GM23338 (cell line): ENCODE measurements around the gene MYH14. TPM values are rescaled to one million over a fixed set of nuclear protein-coding genes. Genes with fewer than 3 reads are reported as not detected.

Experiments used
- ATAC-seq: fragments of 200-7000 bp; cut with Tn5 transposase; 3 replicates; pipeline ENCODE4 v1.9.1; 2020
- DNase-seq: peaks from one replicate; pipeline ENCODE4 v3.0.0-alpha.2; 2015; ENCODE audit warnings: low spot score
- H2AFZ ChIP-seq: fragments of 200-600 bp; sonication (generic); 2 replicates; pipeline ENCODE4 v1.8.0; 2016; ENCODE audit warnings: antibody characterized with exemption, mild to moderate bottlenecking, moderate library complexity
- H3F3A ChIP-seq: fragments of 200-600 bp; sonication (generic); replicated peaks from 2 replicates; pipeline ENCODE4 v1.8.0; 2017; ENCODE audit warnings: antibody characterized with exemption, mixed run types, low read depth
- H3K27ac ChIP-seq: fragments of 200-600 bp; sonication (generic); 2 replicates; pipeline ENCODE4 v1.6.1; 2016; ENCODE audit warnings: low read depth
- H3K27me3 ChIP-seq: fragments of 200-600 bp; sonication (generic); 2 replicates; pipeline ENCODE4 v1.8.0; 2016; ENCODE audit warnings: mild to moderate bottlenecking, mixed run types, moderate library complexity; ENCODE audit not compliant: insufficient read depth
- H3K36me3 ChIP-seq: fragments of 200-600 bp; sonication (generic); 2 replicates; pipeline ENCODE4 v1.8.0; 2016; ENCODE audit warnings: mild to moderate bottlenecking; ENCODE audit not compliant: insufficient read depth
- H3K4me1 ChIP-seq: fragments of 200-600 bp; sonication (generic); 2 replicates; pipeline ENCODE4 v1.8.0; 2016; ENCODE audit warnings: mild to moderate bottlenecking, moderate library complexity; ENCODE audit not compliant: insufficient read depth
- H3K4me2 ChIP-seq: fragments of 200-600 bp; sonication (generic); 2 replicates; pipeline ENCODE4 v1.7.1; 2017; ENCODE audit warnings: mixed run types
- H3K4me3 ChIP-seq: fragments of 200-600 bp; sonication (generic); 2 replicates; pipeline ENCODE4 v1.6.1; 2016; ENCODE audit warnings: mixed run types
- H3K79me2 ChIP-seq: fragments of 200-600 bp; sonication (generic); replicated peaks from 2 replicates; pipeline ENCODE4 v1.8.0; 2017; ENCODE audit warnings: mild to moderate bottlenecking; ENCODE audit not compliant: insufficient read depth
- H3K9me2 ChIP-seq: fragments of 200-600 bp; sonication (generic); 2 replicates; pipeline ENCODE4 v1.8.0; 2017; ENCODE audit not compliant: insufficient read depth
- H4K20me1 ChIP-seq: fragments of 200-600 bp; sonication (generic); replicated peaks from 2 replicates; pipeline ENCODE4 v1.8.0; 2017; ENCODE audit warnings: mild to moderate bottlenecking; ENCODE audit not compliant: insufficient read depth
- H3K27ac Mint-ChIP-seq: 2 replicates; pipeline ENCODE4 v1.8.0; 2020; ENCODE audit warnings: inconsistent platforms, mild to moderate bottlenecking, moderate library complexity, mixed read lengths
- H3K27me3 Mint-ChIP-seq: 3 replicates; pipeline ENCODE4 v1.8.0; 2022; ENCODE audit warnings: low read depth, mild to moderate bottlenecking, moderate library complexity, mixed read lengths, inconsistent platforms; ENCODE audit not compliant: insufficient read depth, poor library complexity
- H3K36me3 Mint-ChIP-seq: 3 replicates; pipeline ENCODE4 v1.8.0; 2021; ENCODE audit warnings: low read depth, mild to moderate bottlenecking, inconsistent platforms, moderate library complexity, mixed read lengths
- H3K4me1 Mint-ChIP-seq: 3 replicates; pipeline ENCODE4 v1.8.0; 2020; ENCODE audit warnings: mild to moderate bottlenecking, inconsistent platforms, mixed read lengths
- H3K4me3 Mint-ChIP-seq: 3 replicates; pipeline ENCODE4 v1.8.0; 2021; ENCODE audit warnings: moderate library complexity, mild to moderate bottlenecking, inconsistent platforms, mixed read lengths
- H3K9me3 Mint-ChIP-seq: 3 replicates; pipeline ENCODE4 v1.8.0; 2020; ENCODE audit warnings: moderate library complexity, mild to moderate bottlenecking, inconsistent platforms, mixed read lengths
- CREB1 ChIP-seq: fragments of 250-450 bp; sonication (Bioruptor Pico); IDR thresholded peaks from 2 replicates; pipeline ENCODE4 v1.5.0; 2020; ENCODE audit warnings: low read depth, mild to moderate bottlenecking, moderate library complexity
- ETS1 ChIP-seq: IDR thresholded peaks from 2 replicates; pipeline ENCODE4 v1.6.1; 2016; ENCODE audit warnings: antibody characterized with exemption
- EZH2 ChIP-seq: fragments of 200-600 bp; sonication (generic); IDR thresholded peaks from one replicate; pipeline ENCODE4 v1.8.0; 2017; ENCODE audit warnings: antibody characterized with exemption, mild to moderate bottlenecking, low read depth; ENCODE audit not compliant: unreplicated experiment
- EZH2phosphoT487 ChIP-seq: fragments of 200-600 bp; sonication (generic); IDR thresholded peaks from one replicate; pipeline ENCODE4 v1.8.1; 2018; ENCODE audit warnings: antibody characterized with exemption; ENCODE audit not compliant: unreplicated experiment
- JUNB ChIP-seq: IDR thresholded peaks from one replicate; pipeline ENCODE4 v1.6.1; 2016; ENCODE audit warnings: antibody characterized with exemption; ENCODE audit not compliant: unreplicated experiment
- NANOG ChIP-seq: IDR thresholded peaks from 2 replicates; pipeline ENCODE4 v1.6.1; 2016; ENCODE audit warnings: antibody characterized with exemption, borderline replicate concordance
- POLR2AphosphoS5 ChIP-seq: IDR thresholded peaks from 2 replicates; pipeline ENCODE4 v1.6.1; 2016; ENCODE audit warnings: antibody characterized with exemption, low read depth
- STAT1 ChIP-seq: IDR thresholded peaks from one replicate; pipeline ENCODE4 v1.6.1; 2016; ENCODE audit warnings: antibody characterized with exemption; ENCODE audit not compliant: unreplicated experiment
- ZNF114 ChIP-seq: fragments of 250-450 bp; sonication (Bioruptor Pico); IDR thresholded peaks from 2 replicates; pipeline ENCODE4 v1.5.0; 2020; ENCODE audit warnings: mild to moderate bottlenecking, moderate library complexity
- ZNF331 ChIP-seq: fragments of 250-450 bp; sonication (Bioruptor Pico); IDR thresholded peaks from 2 replicates; pipeline ENCODE4 v1.5.0; 2020; ENCODE audit warnings: low read depth, mild to moderate bottlenecking, moderate library complexity
- ZNF462 ChIP-seq: fragments of 250-450 bp; sonication (Bioruptor Pico); IDR thresholded peaks from 2 replicates; pipeline ENCODE4 v1.5.0; 2020; ENCODE audit warnings: mild to moderate bottlenecking, moderate library complexity
- polyA plus RNA-seq: library from polyadenylated mRNA; unstranded; fragments of >200 nt; fragmentation: Nextera tagmentation; extraction: Ambion mirVana; gene quantifications from 2 replicates; pipeline ENCODE4 v1.2.1, GENCODE V29; 2016
- total RNA-seq: library from RNA; depleted of rRNA; stranded (reverse); fragments of >200 nt; shearing (Covaris generic); gene quantifications from 2 replicates; pipeline ENCODE4 v1.2.3, GENCODE V29; 2014
- TF ChIP-seq, protein P1 (sequence below), 2 experiments: fragments of 200-600 bp in 1 of 2; sonication (generic) in 1 of 2; conservative IDR thresholded peaks; 2 replicates each; pipeline versions ENCODE4 v1.5.1 to v1.6.1; 2016 to 2017; ENCODE audit warnings: antibody characterized with exemption in 2 of 2, low read depth in 2 of 2, mild to moderate bottlenecking in 2 of 2, moderate library complexity in 1 of 2
- TF ChIP-seq, protein P2 (sequence below): IDR thresholded peaks from one replicate; pipeline ENCODE4 v1.6.1; 2018; ENCODE audit warnings: antibody characterized with exemption; ENCODE audit not compliant: unreplicated experiment

MYH14 gene
- total and polyA plus RNA-seq, 2 experiments from 2014 or later: 25.5 to 27.5 TPM

DNA sequence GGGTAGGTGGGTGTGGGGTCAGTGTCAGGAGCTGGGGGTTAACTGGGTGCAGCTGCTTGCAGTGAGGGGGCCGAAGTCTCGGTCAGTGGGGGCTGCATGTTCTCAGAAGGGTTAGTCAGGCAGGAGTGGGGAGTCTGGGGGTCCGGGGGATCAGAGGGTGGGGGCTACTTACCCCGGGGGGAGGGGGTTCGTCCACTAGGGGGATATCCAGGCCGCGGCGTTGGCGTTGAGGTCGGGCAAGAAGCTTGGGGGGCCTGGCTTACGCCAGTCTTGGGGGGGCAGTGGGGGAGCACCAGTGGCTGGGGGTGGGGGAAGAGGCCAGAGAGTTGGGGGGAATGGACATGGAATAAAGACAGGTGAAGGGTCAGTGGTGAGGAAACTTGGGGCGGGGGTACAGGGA, 116.6 kb downstream of the MYH14 start:
- no peak for ATAC-seq
- 0 out of 2 replicates have a peak, but pooled peaks cover 4% of the 10 kb centered on the region for H4K20me1 ChIP-seq
- Mint-ChIP-seq H3K27ac (no peak overlapping the region), H3K36me3 (peaks cover 50% of the 10 kb centered on the region), H3K4me3 (no peak overlapping the region), H3K9me3 (peaks cover 88% of the 10 kb centered on the region), H3K27me3 (peaks cover 14% of the 10 kb centered on the region), H3K4me1 (no peaks in the 10 kb centered on the region)
- H3K27ac ChIP-seq: no peak overlapping the region
- H3K27me3 ChIP-seq: no peaks in the 10 kb centered on the region
- H3K9me2 ChIP-seq: no peaks in the 10 kb centered on the region
- no peak overlapping the region for H2AFZ ChIP-seq
- no peak for DNase-seq
- H3K79me2 ChIP-seq: no peaks in the 10 kb centered on the region; the same call in 1 of the 2 replicates
- H3K4me2 ChIP-seq: no peak overlapping the region
- no peak for TF ChIP-seq NANOG
- TF ChIP-seq EZH2phosphoT487: no peak
- TF ChIP-seq POLR2AphosphoS5: no peak
- TF ChIP-seq, protein P1, sequence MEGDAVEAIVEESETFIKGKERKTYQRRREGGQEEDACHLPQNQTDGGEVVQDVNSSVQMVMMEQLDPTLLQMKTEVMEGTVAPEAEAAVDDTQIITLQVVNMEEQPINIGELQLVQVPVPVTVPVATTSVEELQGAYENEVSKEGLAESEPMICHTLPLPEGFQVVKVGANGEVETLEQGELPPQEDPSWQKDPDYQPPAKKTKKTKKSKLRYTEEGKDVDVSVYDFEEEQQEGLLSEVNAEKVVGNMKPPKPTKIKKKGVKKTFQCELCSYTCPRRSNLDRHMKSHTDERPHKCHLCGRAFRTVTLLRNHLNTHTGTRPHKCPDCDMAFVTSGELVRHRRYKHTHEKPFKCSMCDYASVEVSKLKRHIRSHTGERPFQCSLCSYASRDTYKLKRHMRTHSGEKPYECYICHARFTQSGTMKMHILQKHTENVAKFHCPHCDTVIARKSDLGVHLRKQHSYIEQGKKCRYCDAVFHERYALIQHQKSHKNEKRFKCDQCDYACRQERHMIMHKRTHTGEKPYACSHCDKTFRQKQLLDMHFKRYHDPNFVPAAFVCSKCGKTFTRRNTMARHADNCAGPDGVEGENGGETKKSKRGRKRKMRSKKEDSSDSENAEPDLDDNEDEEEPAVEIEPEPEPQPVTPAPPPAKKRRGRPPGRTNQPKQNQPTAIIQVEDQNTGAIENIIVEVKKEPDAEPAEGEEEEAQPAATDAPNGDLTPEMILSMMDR (conservative IDR thresholded peaks at IDR 0.05; ENCODE audit: low read depth in 2 of 2): no peak
- TF ChIP-seq EZH2: no peak
- TF ChIP-seq STAT1: no peak
- no peak for TF ChIP-seq ZNF462 (CRISPR knock-in tag)
- no peak for TF ChIP-seq JUNB
- no peak for TF ChIP-seq ZNF331 (CRISPR knock-in tag)
- no peak for TF ChIP-seq ETS1
- TF ChIP-seq CREB1: no peak
- TF ChIP-seq ZNF114 (CRISPR knock-in tag): no peak
- TF ChIP-seq, protein P2, sequence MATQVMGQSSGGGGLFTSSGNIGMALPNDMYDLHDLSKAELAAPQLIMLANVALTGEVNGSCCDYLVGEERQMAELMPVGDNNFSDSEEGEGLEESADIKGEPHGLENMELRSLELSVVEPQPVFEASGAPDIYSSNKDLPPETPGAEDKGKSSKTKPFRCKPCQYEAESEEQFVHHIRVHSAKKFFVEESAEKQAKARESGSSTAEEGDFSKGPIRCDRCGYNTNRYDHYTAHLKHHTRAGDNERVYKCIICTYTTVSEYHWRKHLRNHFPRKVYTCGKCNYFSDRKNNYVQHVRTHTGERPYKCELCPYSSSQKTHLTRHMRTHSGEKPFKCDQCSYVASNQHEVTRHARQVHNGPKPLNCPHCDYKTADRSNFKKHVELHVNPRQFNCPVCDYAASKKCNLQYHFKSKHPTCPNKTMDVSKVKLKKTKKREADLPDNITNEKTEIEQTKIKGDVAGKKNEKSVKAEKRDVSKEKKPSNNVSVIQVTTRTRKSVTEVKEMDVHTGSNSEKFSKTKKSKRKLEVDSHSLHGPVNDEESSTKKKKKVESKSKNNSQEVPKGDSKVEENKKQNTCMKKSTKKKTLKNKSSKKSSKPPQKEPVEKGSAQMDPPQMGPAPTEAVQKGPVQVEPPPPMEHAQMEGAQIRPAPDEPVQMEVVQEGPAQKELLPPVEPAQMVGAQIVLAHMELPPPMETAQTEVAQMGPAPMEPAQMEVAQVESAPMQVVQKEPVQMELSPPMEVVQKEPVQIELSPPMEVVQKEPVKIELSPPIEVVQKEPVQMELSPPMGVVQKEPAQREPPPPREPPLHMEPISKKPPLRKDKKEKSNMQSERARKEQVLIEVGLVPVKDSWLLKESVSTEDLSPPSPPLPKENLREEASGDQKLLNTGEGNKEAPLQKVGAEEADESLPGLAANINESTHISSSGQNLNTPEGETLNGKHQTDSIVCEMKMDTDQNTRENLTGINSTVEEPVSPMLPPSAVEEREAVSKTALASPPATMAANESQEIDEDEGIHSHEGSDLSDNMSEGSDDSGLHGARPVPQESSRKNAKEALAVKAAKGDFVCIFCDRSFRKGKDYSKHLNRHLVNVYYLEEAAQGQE: no peak
- peaks cover 5% of the 10 kb centered on the region for H3K4me1 ChIP-seq
- peaks cover 7% of the 10 kb centered on the region; the same call in 1 of the 2 replicates for H3F3A ChIP-seq
- H3K4me3 ChIP-seq: no peak overlapping the region
- H3K36me3 ChIP-seq: no peaks in the 10 kb centered on the region; the same call in 1 of the 2 replicates
